ENCODE measurements around the gene SNX9.

The SNX9 gene

DNA sequence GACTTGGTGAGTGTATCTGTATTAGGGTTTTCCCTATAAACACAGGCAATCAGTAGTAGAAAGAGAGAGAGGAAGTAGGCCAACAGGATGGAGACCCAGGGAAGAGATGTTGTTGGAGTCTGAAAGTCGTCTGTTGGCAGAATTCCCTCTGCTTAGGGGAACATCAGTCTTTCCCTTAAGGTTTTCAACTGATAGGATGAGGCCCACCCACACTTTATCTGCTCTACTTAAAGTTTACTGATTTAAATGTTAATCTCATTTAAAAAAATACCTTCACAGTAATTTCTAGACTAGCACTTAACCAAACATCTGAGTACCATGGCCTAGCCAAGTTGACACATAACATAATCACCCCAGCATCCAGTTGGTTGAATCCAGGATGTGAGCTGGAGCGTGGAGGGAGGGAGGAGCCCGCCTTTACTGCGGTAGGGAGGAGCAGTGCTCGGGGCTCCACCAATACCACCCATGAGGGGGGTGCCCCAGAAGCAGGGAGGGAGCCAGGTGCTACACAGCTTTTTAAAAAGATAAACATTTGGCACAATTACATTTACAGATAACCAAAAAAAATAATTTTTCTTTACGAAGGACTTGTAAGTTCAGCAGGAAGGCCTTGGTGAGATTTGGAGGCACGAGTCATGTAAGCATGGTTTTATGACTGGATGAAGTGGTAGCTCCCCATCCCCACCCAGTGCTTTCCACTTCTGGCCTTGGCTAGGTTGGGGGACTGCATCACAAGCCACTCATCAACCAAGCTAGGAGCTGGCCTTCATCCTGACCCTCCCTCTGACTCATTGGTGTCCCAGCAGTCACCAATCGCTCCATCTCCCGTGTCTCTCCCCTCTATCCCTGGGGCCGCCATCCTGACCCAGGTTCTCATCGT, 18.4 kb upstream of the SNX9 start:
- no peak for DNase-seq

DNA sequence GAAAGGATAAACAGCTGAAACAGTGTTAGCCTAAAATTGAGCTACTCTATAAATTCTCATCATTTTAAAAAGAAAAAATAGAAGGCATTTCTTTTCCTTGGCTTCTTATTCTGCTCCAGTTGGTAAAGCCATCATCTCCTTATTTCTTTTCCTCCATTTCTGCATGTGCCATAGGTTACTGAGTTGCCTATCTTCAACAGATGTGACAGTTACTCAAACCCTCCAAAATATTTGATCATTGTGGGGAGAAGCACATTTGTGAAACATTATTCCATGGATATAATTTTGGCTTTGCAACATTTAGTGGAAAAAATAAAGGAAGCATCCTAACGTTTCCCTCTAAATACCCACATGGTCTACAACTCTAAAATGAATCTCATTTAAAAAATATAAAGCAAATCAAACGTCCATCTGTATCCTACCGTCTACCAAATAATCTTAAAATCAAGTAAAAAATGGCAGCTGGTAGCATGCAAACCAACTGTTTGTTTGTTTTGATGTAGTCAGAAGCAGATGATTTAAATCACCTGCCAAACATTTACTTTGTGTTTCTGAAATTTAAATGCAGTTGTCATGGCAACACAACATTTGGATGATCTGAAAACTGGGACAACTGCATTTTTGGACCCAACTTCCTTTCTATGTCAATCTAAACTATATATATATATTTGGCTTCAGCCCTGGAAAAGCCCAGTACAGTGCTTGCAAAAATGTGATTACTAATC, 16.8 kb upstream of the SNX9 start:
- DNase-seq: no peak

DNA sequence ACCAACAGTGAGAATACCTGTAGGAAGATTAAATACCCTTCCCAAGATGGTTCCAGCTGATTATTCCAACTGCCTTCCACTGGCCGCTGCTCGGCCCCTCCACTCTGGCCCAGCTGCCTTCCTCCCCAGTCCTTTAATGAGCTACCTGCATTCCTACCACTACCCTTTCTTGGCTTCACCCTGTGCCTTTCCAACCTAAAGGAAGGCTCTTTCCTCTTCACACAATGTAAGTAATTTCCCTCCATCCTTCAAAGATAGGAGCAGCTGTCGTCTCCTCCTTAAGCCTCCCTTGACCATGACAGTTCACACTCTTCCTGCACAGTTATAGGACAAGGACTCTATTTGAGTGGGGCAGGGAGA, 16.2 kb upstream of the SNX9 start:
- no peak for DNase-seq

DNA sequence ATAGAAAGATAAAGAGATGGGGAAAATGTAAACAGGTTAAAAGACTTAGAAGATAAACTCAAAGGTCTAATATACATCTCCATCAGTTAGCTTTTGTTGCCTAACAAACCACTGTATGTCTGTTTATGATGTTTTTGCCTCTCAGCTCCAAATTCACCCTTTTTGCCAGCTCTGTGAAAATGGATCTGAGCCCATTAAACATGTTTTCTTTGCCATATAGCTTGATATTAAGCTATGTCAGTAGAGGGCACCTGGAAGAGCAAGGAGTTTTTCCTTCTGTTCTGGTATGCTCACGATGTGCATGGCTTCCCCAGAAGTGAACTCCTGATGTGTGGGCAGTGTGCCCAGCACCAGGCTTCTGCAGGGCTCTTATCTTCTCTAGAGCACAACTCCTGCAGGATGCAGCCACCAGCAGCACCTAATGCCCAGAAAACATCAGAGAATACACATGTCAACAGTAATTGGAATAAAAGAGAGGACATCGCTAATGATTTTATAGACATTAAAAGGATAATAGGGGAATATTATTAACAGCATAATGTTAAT, 14.6 kb upstream of the SNX9 start:
- no peak for DNase-seq

DNA sequence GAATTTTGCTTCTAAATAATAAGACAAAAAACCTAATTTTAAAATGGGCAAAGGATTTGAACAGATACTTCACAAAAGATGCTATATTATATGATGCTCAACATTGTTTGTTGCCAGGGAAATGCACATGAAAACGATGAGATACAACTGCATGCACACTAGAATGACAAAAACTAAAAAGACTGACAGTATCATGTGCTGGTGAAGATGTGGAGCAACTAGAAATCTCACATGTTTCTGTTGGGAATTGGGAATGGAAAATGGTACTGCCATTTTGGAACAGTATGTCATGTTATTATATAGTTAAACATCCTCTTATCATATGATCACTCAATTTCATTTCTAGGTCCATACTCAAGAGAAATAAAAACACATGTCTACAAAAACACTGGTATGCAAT, 13.4 kb upstream of the SNX9 start:
- DNase-seq: no peak

DNA sequence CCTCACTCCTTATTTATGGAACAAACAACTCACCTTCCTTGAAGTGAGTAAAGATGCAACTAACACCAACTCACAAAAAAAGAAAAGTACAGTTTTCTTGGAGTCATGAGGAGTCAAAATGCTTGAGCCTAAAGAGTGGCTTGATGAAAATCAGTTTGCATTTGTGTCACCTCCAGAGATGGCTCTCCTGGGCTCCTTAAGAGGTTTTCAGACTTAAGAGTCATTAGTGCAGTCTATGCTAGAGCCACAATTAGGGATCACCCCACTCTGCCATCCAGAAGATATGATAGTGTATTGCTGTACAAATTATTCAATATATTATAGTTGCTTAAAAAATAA, 11.9 kb upstream of the SNX9 start:
- DNase-seq: no peak

DNA sequence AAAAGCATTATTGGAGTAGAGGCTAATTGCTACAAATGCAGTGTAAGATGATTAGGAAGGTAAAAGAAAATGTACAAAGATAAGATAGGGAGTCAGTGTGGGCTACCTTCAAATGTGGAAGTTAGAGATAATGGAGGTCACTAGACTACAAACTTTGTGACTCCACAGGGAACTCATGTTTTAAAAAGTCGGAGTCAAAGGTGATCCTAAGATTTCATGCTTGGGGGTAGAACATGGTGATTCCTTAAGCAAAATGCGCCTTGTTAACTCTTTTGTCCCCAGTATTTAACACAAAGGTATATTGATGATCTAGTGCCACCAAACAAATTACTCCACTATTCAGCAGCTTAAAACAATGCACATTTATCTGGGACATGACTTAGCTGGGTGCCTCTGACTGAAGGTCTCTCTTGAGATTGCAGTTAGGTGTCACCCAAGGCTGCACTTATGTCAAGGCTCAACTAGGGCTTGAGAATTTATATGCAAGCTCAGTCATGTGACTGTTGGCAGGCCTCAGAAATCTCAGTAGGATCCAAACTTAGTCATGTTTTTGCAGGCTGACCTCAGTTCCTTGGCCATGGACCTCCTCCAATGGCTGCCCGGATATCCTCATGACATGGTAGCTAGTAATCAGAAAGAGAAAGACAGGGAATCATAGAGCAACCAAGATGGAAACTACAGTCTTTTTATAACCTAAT, 11.4 kb upstream of the SNX9 start:
- no peak for DNase-seq

DNA sequence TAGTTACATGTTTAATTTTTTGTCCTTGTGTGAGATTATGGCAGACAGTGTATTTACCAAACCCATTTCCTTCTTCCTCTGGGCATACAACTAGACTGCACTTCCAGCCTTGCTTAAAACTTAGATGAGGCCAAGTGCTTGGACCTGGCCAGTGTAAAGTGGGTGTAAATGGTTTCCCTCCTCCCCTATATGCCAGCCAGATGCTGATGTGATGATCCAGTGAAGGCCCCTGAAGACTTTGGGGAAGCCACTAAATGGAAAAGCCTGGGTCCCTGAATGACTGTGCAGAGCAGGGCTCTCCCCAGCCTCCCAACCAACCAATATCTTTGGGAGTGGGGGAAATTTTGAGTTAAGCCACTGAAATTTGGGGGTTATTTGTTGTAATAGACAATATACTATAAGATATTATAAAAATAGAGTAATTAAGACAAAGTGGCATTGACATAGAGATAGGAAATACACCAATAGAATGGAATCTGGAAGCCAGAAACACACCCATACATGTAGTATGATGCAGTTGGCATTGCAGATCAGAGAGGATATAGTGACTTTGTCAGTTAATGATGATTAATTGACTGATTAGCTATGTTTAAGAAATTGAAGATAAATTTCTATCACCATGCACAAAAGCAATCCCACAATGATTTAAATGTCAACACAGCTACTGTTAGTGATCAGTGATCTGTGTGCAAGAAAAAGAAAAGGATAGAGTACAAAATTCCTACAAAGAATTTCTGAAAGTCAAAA, 10.4 kb upstream of the SNX9 start:
- no peak for DNase-seq

DNA sequence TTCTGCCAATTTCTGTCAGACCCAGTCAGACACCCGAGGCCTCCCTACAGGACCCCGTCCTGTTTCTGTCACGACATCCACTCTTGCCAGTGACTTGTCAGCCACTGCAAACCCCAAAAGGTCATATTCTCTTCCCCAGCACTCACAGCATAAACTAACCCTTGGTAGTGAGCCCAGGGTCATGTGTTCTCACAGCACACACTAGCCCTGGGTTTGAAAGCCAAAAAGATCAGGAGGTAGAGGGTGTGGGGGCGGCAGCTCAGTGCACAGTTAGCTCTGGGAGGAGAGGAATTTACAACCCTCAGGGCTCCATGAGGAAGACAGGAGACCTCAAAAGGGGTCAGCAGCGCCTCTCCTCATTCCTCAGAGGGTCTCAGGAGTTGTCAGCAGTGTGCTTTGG, 9.9 kb upstream of the SNX9 start:
- no peak for DNase-seq

DNA sequence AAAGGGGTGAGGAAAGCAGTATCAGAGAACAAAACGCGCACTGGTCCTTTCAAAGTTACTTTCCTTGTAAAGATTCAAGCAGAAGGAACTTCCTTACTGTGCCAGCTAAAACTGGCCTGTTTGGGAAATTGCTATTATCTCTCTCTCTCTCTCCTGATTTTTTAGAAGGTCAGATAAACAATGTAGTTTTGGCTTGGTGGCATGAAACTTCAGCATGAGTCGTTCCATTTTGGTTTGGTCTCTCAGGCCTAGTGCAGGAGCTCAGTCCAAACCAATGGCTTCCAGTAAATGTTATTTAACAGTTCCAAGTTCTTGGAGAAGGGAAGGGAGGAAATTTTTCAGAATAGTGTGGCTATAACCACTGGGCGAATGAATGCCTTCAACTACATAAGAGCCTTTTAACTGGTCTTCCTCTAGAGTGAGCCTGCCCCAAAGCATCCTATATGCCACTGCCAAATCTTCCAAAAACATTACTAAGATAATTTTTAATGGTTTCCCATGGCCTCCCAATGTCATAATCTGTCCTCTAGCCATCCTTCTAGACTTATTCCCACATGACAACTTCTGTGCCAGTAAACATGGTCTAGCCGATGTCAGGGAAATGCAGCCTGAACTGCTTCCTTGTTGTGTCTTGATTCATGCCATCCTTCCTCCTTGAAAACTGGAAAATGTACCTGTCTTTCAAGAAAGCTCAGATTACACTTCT, 9.1 kb upstream of the SNX9 start:
- no peak for DNase-seq

DNA sequence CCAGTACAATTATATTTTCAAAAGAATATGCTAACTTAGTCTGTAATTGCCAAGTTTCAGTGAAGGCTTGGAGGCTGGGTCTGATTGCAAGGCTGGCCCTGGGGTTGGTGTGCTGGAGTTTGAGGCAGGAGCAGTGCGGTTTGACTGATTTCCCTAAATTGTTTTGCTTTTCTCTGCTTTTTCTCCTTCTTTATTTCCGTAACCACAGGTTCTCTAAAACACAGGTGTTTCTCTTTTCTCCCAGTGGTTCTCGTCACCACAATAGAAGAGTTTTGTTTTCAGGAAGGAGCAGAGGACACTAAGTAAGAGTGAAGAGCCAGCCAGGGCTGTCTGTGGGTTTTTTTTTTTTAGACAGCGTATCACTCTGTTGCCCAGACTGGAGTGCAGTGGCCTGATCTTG, 8.2 kb upstream of the SNX9 start:
- no peak for DNase-seq

DNA sequence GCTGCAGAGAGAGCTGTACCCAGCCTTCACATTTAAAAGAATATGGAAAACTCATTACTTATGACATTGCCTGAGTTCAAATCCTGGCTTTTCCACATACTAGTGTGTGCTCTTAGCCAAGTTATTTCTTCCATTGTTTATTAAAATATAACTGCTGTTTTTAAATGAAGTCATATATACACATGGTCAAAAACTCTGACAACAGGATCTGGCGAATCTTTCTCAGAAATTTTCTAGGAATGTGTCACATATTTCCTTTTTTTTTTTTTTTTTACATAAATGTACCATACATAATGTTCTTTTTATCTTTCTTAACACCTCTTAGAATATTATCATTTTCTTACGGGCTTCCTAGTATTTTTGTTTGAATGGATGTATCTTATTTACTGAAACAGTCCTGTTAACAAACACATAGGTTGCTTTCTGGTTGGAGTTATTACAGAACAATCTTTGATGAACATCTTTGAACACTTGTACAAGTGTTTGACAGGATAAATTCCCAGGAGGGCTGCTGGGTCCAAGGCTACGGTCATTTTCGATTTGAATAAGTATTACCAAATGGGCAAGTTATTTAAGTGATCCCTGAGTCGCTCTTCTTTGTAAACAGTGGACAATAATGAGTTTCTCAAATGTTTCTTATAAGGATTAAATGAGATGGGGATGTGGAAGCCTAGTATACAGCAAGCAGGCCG, 1.6 kb upstream of the SNX9 start:
- no peak for DNase-seq

DNA sequence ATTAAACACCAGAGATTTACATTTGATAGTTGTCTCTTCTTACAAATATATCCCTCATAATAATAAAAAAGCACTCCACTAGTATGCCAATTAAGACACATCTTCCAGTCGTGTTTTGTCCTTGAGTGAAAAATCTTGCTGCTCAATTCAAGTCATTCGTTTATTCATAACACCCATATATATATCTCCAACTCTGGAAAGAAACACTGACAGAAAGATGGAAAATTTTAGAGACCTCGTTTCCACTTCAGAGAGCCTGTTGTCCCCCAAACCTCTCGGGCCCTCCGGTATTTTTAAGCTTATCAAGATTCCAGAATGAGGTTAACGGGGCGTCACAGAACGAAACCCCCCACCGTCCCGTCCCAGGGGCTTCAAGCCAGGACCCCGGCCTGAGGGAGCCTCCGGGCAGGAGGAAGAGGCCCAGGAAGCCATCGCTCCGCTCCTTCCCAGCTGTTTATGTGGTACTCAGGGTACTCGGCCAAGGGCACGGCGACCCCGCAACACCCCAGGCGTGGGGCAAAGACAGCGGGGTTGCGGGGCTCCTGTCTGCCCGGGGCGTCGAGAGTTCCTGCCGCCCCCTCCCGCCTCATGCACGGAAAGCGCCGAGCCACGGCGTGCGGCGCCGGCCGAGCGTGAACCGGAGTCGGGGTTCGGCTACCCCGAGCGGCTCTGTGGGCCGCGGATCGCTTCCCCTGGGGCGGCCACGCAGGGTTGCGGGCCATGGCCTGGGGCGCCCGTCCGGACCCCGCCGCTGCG, 623 bp upstream of the SNX9 start:
- no peak for DNase-seq

DNA sequence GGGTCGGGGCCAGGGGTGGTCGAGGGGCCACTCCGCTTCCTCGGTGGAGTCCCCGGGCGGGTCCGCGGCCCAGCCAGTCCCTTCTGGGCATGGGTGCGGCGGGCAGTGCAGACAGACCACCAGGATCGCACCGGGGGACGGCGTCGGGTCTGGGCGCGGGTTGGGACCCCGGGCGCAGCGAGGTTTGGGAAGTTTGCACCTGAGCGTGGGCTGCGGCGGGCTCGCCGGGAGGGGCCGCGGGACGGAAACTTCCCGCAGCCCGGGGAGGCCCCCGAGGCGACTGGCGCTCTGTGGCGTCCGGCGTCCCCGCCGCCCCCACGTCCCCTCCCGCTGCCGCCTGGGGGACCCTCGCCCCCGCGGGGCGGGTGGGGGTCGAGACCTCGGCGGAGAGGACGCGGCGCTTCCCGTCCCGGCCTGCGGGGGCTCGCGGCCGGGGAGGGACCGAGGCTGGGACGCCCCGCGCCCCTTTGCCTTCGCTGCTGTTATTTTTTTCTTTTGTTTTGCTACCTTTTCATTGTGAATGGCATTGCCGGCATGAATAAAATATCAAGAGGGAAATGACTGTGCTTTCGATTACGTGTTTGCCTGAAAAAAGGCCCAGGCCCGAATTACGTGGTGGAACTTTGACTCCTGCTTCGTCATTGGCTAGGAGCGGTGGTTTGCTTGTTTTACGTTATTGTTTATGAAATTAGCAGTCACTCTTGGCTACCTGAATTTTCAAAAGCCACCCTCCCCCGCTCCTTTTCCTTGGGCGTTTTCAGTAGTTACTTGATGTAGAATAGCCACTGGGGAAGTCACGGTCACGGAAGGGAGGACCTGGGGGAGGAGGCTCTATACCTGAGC, 703 bp downstream of the SNX9 start:
- DNase-seq: peak; percentile 75

DNA sequence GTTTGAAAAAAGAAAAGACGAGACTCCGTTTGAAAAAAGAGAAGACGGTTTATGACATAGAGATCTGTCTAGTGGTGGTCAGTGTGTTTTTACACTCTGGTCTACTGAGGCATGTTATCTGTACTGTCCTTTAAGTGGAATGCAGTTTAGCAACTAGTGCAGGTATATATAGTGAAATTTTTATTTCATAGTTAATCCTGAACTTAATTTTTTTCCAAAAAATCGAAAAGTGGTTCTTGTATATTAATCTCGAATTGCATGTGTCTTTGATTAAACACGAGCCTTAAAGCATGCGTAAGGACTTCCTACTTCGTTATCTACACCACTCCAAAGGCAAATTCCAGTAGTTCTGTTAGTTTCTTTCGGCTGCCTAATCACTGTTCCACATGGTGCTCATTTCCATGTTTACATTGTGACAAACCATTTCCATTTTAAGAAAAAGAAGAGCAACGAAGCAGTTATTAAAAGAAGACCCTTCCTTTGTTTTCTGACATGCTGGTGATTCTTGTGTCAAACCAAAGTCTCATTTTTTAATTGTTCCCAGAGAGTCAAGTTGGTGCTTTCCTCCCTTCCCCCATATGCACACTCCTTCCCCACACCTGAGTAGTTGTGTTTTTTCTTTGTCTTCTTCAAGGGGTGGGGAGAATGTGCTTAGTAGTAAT, 2.3 kb downstream of the SNX9 start:
- no peak for DNase-seq

DNA sequence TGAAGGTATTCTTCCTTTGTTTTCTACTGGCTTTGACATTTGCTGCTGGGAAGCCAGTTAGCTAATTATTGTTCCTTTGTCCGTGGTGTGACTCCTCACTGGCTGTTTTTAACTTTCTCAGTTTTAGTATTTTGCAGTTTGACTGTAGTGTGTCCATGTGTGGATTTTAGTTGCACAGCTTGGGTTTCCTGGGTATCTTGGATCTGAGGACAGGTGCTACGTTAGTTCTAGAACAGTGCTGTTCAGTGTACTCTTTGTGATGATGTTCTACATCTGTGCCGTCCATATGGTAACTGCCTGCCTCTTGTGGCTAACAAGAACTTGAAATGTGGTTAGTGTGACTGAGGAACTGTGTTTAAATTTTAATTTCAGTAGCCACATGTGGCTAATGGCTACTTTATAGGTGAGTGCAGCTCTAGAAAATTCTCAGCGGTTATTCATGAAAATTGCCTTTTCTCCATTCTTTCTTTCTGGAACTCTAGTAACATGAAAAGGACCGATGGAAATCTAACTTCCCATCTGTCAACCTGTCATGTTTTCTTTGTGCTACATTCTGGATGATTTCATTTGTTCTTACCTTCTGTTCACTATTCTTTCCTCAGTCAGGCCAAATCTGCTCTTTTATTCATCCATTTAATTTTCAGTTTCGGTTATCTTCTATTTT, 7.4 kb downstream of the SNX9 start:
- no peak for DNase-seq

DNA sequence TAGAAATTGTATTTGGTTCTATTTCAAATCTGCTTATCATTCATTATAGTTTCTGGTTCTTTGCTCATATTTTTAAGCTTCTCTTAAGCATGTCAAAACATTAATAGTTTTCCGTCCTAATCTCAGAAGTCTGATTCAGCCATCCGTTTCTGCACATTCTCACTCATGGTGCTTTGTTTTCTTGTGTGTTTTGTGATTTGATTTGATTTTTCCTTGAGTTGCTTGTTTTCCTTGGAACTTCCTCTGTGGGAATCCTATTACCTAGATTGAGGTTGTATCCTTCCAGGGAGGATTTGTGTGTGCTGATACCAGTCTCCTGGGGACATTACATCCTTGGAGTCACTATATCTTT, 7.9 kb downstream of the SNX9 start:
- DNase-seq: no peak

DNA sequence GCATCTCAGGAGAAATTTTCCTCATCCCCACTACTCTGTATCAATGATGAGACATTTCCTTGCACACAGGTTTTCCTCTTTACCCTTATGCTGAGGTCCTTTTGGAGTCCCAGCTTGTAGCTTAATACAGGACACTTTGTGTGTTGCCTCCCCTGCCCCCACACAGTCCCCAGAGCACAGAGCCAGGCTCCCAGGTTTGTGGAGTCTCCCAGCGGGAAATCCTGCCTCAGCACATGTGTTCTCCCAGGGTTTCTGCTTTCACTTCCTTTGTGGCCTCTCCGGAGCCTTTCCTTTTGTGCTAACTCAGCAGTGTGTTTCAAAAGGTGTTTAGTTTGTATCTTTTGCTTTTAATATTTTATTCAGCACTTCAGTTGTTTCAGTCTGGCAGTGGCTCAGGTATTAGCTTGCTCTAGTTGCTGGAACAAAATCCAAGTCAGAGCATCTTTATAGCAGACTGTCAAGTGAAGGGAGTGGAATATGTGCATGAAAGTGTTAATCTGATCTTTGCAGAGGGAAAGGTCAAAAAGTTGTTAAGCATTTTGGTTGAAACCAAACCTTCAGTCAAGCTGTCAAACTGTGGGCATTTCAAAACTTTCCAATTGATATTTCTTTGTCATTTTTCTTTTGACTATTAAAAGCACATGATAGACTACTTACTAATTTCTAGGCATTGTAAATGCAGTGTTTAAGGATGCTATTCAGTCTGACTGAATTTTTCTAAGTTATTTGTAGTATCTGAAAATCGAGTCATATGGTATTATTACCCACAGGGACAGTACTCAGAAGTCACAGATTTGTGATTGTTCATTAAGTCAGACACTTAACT, 8.6 kb downstream of the SNX9 start:
- DNase-seq: no peak
